Aorta (tissue), 5 donors: Measurements from ENCODE around the gene TTBK2. TPM values are rescaled to one million over a fixed set of nuclear protein-coding genes. Genes with fewer than 3 reads are reported as not detected.

Experiments used
- ATAC-seq: fragments of 200-7000 bp; cut with Tn5 transposase; one replicate; pipeline ENCODE4 v1.9.1; 2022; ENCODE audit warnings: moderate library complexity; ENCODE audit not compliant: low FRiP score
- DNase-seq, 2 donors: peaks; one replicate each; pipeline ENCODE4 v3.0.0-alpha.2; 2020
- H3K27ac ChIP-seq, 2 donors: one replicate each; pipeline ENCODE4 v1.5.1; 2013; ENCODE audit warnings: low read length in 2 of 2, mild to moderate bottlenecking in 2 of 2, moderate library complexity in 2 of 2, control low read depth in 1 of 2, inconsistent platforms in 1 of 2, low read depth in 1 of 2
- H3K27me3 ChIP-seq, 2 donors: one replicate each; pipeline ENCODE4 v1.6.1; 2013; ENCODE audit warnings: control low read depth in 1 of 2, low read length in 1 of 2, mild to moderate bottlenecking in 1 of 2, moderate library complexity in 1 of 2; ENCODE audit not compliant: insufficient read depth in 2 of 2, control insufficient read depth in 1 of 2
- H3K36me3 ChIP-seq, 2 donors: one replicate each; pipeline ENCODE4 v1.6.1; 2013; ENCODE audit warnings: control low read depth in 1 of 2, low read length in 1 of 2, mild to moderate bottlenecking in 1 of 2; ENCODE audit not compliant: insufficient read depth in 2 of 2, control insufficient read depth in 1 of 2
- H3K4me1 ChIP-seq, 2 donors: one replicate each; pipeline ENCODE4 v1.6.1; 2013; ENCODE audit warnings: low read length in 2 of 2, control low read depth in 1 of 2, mild to moderate bottlenecking in 1 of 2, moderate library complexity in 1 of 2; ENCODE audit not compliant: insufficient read depth in 2 of 2, control insufficient read depth in 1 of 2
- H3K4me3 ChIP-seq, 2 donors: one replicate each; pipeline ENCODE4 v1.5.1; 2013; ENCODE audit warnings: low read length in 2 of 2, control low read depth in 1 of 2, mild to moderate bottlenecking in 1 of 2
- H3K9me3 ChIP-seq: one replicate; pipeline ENCODE4 v1.6.1; 2013; ENCODE audit warnings: mild to moderate bottlenecking, low read length; ENCODE audit not compliant: control insufficient read depth
- WGBS, 2 donors: extraction: QIAGEN DNeasy Blood & Tissue Kit; methylation state at CpG; one replicate each; pipeline ENCODE4 v1.1.7; 2013; 5-methylcytosine and 5-hydroxymethylcytosine counted together
- intact Hi-C, 2 donors: fragments of 100-400 bp; cut with DNase I; formaldehyde crosslinking; loops; one replicate each; pipeline versions ENCODE4 v1.14.2 to v1.15.0; 2022
- polyA plus RNA-seq, 2 donors: library from polyadenylated mRNA; stranded (reverse); fragments of 200-250 nt; gene quantifications; one replicate each; pipeline ENCODE4 v1.2.3, GENCODE V29; 2013
- total RNA-seq, 2 donors: library from RNA; stranded (reverse); fragmentation: NEBNext Ultra II Directional; extraction: Animal tissue kit (Norgen Biotek cat#: 25700); gene quantifications; one replicate each; pipeline ENCODE4 v1.2.1, GENCODE V29; 2021
- donor health status: healthy with polysubstance abuse.
- donor health status: Bipolar disorder and iron deficiency.
- donor health status: DM: no; HTN: no; CAD: no.
- donor health status: DM: no; HTN: no; CAD: no.
- donor health status: DM: yes; HTN: yes; CAD: no.

TTBK2 gene
- total and polyA plus RNA-seq, 4 donors: 7.2 to 37.6 (median 22.8) TPM

GRCh38 chr15:42849836-42850235 is 70.7 kb downstream of the TTBK2 start:
- Histone ChIP-seq H3K4me3 (no peak overlapping the region), H3K4me1 (no peaks in the 10 kb centered on the region), H3K27me3 (no peaks in the 10 kb centered on the region), H3K36me3 (no peaks in the 10 kb centered on the region), H3K9me3 (no peaks in the 10 kb centered on the region), H3K27ac (no peak overlapping the region)
- DNase-seq (no peak), ATAC-seq (no peak)
- intact Hi-C loops: no loop called here
- 73 to 76% methylated on average over 2 of the region's 2 CpGs for WGBS, 2 donors

- Histone ChIP-seq H3K27me3 (no peaks in the 10 kb centered on the region), H3K36me3 (no peaks in the 10 kb centered on the region), H3K9me3 (no peaks in the 10 kb centered on the region), H3K4me3 (no peak overlapping the region), H3K27ac (no peak overlapping the region), H3K4me1 (no peaks in the 10 kb centered on the region)
- DNase-seq: no peak
- no peak for ATAC-seq
- intact Hi-C loops: no loop called here
These were observed 71.7 kb downstream of the TTBK2 start for GRCh38 chr15:42848846-42849245.

- no peaks in the 10 kb centered on the region for H3K36me3 ChIP-seq
- no peak for DNase-seq
- ATAC-seq: no peak
- H3K4me3 ChIP-seq: no peak overlapping the region
- H3K4me1 ChIP-seq: no peaks in the 10 kb centered on the region
- intact Hi-C loops: no loop called here
- no peaks in the 10 kb centered on the region for H3K9me3 ChIP-seq
- no peak overlapping the region for H3K27ac ChIP-seq
- no peaks in the 10 kb centered on the region for H3K27me3 ChIP-seq
- 93 to 99% methylated on average over 1 of the region's 1 CpG for WGBS, 2 donors
These were observed 73.9 kb downstream of the TTBK2 start for GRCh38 chr15:42846647-42847046.

GRCh38 chr15:42845581-42845980 is 75.0 kb downstream of the TTBK2 start:
- Histone ChIP-seq H3K4me3 (no peak overlapping the region), H3K4me1 (no peaks in the 10 kb centered on the region), H3K9me3 (no peaks in the 10 kb centered on the region), H3K27me3 (no peaks in the 10 kb centered on the region), H3K36me3 (no peaks in the 10 kb centered on the region), H3K27ac (no peak overlapping the region)
- DNase-seq (no peak), ATAC-seq (no peak)
- intact Hi-C loops: no loop called here
- WGBS, 2 donors: 92 to 96% methylated on average over 5 of the region's 5 CpGs

- Histone ChIP-seq H3K4me3 (no peak overlapping the region), H3K27me3 (no peaks in the 10 kb centered on the region), H3K36me3 (peaks cover 0 to 3% of the 10 kb centered on the region in 2 donors), H3K9me3 (no peaks in the 10 kb centered on the region), H3K4me1 (no peaks in the 10 kb centered on the region), H3K27ac (no peak overlapping the region)
- WGBS, 2 donors: 96 to 100% methylated on average over 4 of the region's 4 CpGs
- intact Hi-C loops: no loop called here
- no peak for ATAC-seq
- DNase-seq: no peak
These were observed 76.9 kb downstream of the TTBK2 start for GRCh38 chr15:42843699-42844098.

GRCh38 chr15:42836251-42836650 is 84.3 kb downstream of the TTBK2 start:
- ATAC-seq (no peak), DNase-seq (no peak)
- WGBS, 2 donors: 98 to 100% methylated on average over 1 of the region's 1 CpG
- Histone ChIP-seq H3K9me3 (no peaks in the 10 kb centered on the region), H3K4me3 (no peak overlapping the region), H3K27ac (no peak overlapping the region), H3K27me3 (no peaks in the 10 kb centered on the region), H3K36me3 (peaks cover 0 to 3% of the 10 kb centered on the region in 2 donors), H3K4me1 (no peaks in the 10 kb centered on the region)
- intact Hi-C loops: no loop called here

GRCh38 chr15:42832576-42832975 is 88.0 kb downstream of the TTBK2 start:
- no peaks in the 10 kb centered on the region for H3K27me3 ChIP-seq
- no peaks in the 10 kb centered on the region for H3K4me1 ChIP-seq
- no peaks in the 10 kb centered on the region for H3K36me3 ChIP-seq
- no peak overlapping the region for H3K27ac ChIP-seq
- intact Hi-C loops: no loop called here
- DNase-seq (no peak), ATAC-seq (no peak)
- 91% methylated on average over 5 of the region's 5 CpGs for WGBS, 2 donors
- H3K4me3 ChIP-seq: no peak overlapping the region
- no peaks in the 10 kb centered on the region for H3K9me3 ChIP-seq

- Histone ChIP-seq H3K36me3 (no peaks in the 10 kb centered on the region), H3K4me1 (no peaks in the 10 kb centered on the region), H3K9me3 (no peaks in the 10 kb centered on the region), H3K27me3 (no peaks in the 10 kb centered on the region), H3K27ac (no peak overlapping the region), H3K4me3 (no peak overlapping the region)
- WGBS, 2 donors: 79 to 81% methylated on average over 4 of the region's 4 CpGs
- DNase-seq (no peak), ATAC-seq (no peak)
- intact Hi-C loops: no loop called here
These were observed 94.2 kb downstream of the TTBK2 start for GRCh38 chr15:42826251-42826890.

- Histone ChIP-seq H3K36me3 (no peaks in the 10 kb centered on the region), H3K9me3 (no peaks in the 10 kb centered on the region), H3K4me1 (no peaks in the 10 kb centered on the region), H3K27ac (no peak overlapping the region), H3K4me3 (no peak overlapping the region), H3K27me3 (no peaks in the 10 kb centered on the region)
- ATAC-seq (no peak), DNase-seq (no peak)
- WGBS, 2 donors: 97% methylated on average over 8 of the region's 8 CpGs
- intact Hi-C loops: no loop called here
These were observed 95.0 kb downstream of the TTBK2 start for GRCh38 chr15:42825599-42825998.
